GM12878 (cell line): ENCODE measurements around the gene CCR7. TPM values are rescaled to one million over a fixed set of nuclear protein-coding genes. Genes with fewer than 3 reads are reported as not detected.

ENCODE experiments used
- ATAC-seq: fragments of 200-7000 bp; cut with Tn5 transposase; 3 replicates; pipeline ENCODE4 v1.9.1; 2020; ENCODE audit warnings: mild to moderate bottlenecking, moderate library complexity
- BruUV-seq: library from RNA; stranded (reverse); fragments of 400-500 nt; replicated peaks from 2 replicates; lab custom pipeline; 2021; lab: Mats Ljungman, UMichigan
- CTCF ChIA-PET: fragments of 300-600 bp; sonication (Branson Sonifier 250); formaldehyde crosslinking; extraction: SDS; loops from one replicate; lab custom pipeline; 2021; ENCODE audit warnings: inconsistent platforms; lab: Yijun Ruan, JAX
- POLR2A ChIA-PET: fragments of 350-600 bp; formaldehyde crosslinking; extraction: SDS; loops from one replicate; lab custom pipeline; 2021; ENCODE audit warnings: inconsistent platforms; lab: Charles Lee
- RAD21 ChIA-PET: fragments of 300-600 bp; sonication (Branson Sonifier 250); formaldehyde crosslinking; loops from one replicate; lab custom pipeline; 2023; ENCODE audit warnings: antibody characterized with exemption; ENCODE audit not compliant: unreplicated experiment; lab: Charles Lee
- SMC1A ChIA-PET: fragments of 300-600 bp; sonication (Branson Sonifier 250); formaldehyde crosslinking; loops from one replicate; lab custom pipeline; 2023; ENCODE audit not compliant: unreplicated experiment, uncharacterized antibody; lab: Charles Lee
- DNase-seq: peaks from one replicate; pipeline ENCODE4 v3.0.0-alpha.2; 2011; ENCODE audit warnings: low read depth, low spot score
- FAIRE-seq: peaks from 3 replicates; lab custom pipeline; 2011; peaks lifted over from hg19 to GRCh38; lab: Jason Lieb, UNC
- H2AFZ ChIP-seq: 2 replicates; pipeline ENCODE4 v1.6.0; 2011; ENCODE audit warnings: low read depth, low read length, control low read depth; ENCODE audit not compliant: control insufficient read depth
- H3K27ac ChIP-seq: 2 replicates; pipeline ENCODE4 v1.5.1; 2011; ENCODE audit warnings: control low read depth; ENCODE audit not compliant: control insufficient read depth, insufficient read depth
- H3K27me3 ChIP-seq, 2 experiments: replicated peaks in 1 of 2; 2 replicates each; pipeline versions ENCODE4 v1.6.0 to v1.6.1; 2011; ENCODE audit warnings: low read length in 1 of 2; ENCODE audit not compliant: control insufficient read depth in 2 of 2, insufficient read depth in 2 of 2
- H3K36me3 ChIP-seq, 2 experiments: 2 replicates each; pipeline ENCODE4 v1.5.1; 2011; ENCODE audit warnings: low read length in 1 of 2; ENCODE audit not compliant: control insufficient read depth in 2 of 2, insufficient read depth in 2 of 2
- H3K4me1 ChIP-seq: 2 replicates; pipeline ENCODE4 v1.6.1; 2011; ENCODE audit warnings: mild to moderate bottlenecking, low read length, moderate library complexity, mixed read lengths; ENCODE audit not compliant: control insufficient read depth, insufficient read depth
- H3K4me2 ChIP-seq: 2 replicates; pipeline ENCODE4 v1.6.0; 2011; ENCODE audit warnings: control low read depth; ENCODE audit not compliant: control insufficient read depth, insufficient read depth
- H3K4me3 ChIP-seq: fragments of 200-600 bp; sonication (generic); 2 replicates; pipeline ENCODE4 v1.5.1; 2016
- H3K79me2 ChIP-seq: 2 replicates; pipeline ENCODE4 v1.6.0; 2011; ENCODE audit warnings: low read length; ENCODE audit not compliant: control insufficient read depth, insufficient read depth
- H3K9ac ChIP-seq: 2 replicates; pipeline ENCODE4 v1.8.0; 2011; ENCODE audit warnings: low read length, control low read depth, mixed read lengths; ENCODE audit not compliant: control insufficient read depth, insufficient read depth
- H3K9me3 ChIP-seq: replicated peaks from 3 replicates; pipeline ENCODE4 v1.5.1; 2011; ENCODE audit warnings: mild to moderate bottlenecking, low read length; ENCODE audit not compliant: control insufficient read depth, insufficient read depth
- H4K20me1 ChIP-seq: 2 replicates; pipeline ENCODE4 v1.6.0; 2011; ENCODE audit not compliant: control insufficient read depth, insufficient read depth
- ASH2L ChIP-seq: fragments of 300-600, 200-600 bp; sonication (generic); IDR thresholded peaks from 2 replicates; pipeline ENCODE4 v1.6.1; 2017; ENCODE audit warnings: low read depth, mild to moderate bottlenecking, borderline replicate concordance
- BMI1 ChIP-seq: fragments of 450-650 bp; IDR thresholded peaks from 2 replicates; pipeline ENCODE4 v1.6.1; 2016; ENCODE audit warnings: mild to moderate bottlenecking, moderate library complexity, borderline replicate concordance
- EED ChIP-seq: sonication (generic); IDR thresholded peaks from 2 replicates; pipeline ENCODE4 v1.6.1; 2016; ENCODE audit warnings: antibody characterized with exemption, low read depth
- IRF5 ChIP-seq: fragments of 450-650 bp; IDR thresholded peaks from 2 replicates; pipeline ENCODE4 v1.6.1; 2017; ENCODE audit warnings: borderline replicate concordance
- JUNB ChIP-seq: IDR thresholded peaks from 2 replicates; pipeline ENCODE4 v1.6.1; 2016; ENCODE audit warnings: antibody characterized with exemption, mild to moderate bottlenecking
- PAX5 ChIP-seq: IDR thresholded peaks from 2 replicates; pipeline ENCODE4 v1.6.1; 2011; ENCODE audit warnings: low read depth, low read length, borderline replicate concordance
- POU2F2 ChIP-seq: IDR thresholded peaks from 3 replicates; pipeline ENCODE4 v1.6.1; 2011; ENCODE audit warnings: low read depth, mild to moderate bottlenecking, low read length, borderline replicate concordance
- RELB ChIP-seq: fragments of 450-650 bp; IDR thresholded peaks from 2 replicates; pipeline ENCODE4 v1.6.1; 2017; ENCODE audit warnings: low read depth, mild to moderate bottlenecking, moderate library complexity
- ZBED1 ChIP-seq: IDR thresholded peaks from 2 replicates; pipeline ENCODE4 v1.6.1; 2016; ENCODE audit warnings: borderline replicate concordance
- ZNF207 ChIP-seq: fragments of 450-650 bp; IDR thresholded peaks from 2 replicates; pipeline ENCODE4 v1.6.1; 2014; ENCODE audit warnings: antibody characterized with exemption, mild to moderate bottlenecking, borderline replicate concordance
- WGBS: methylation state at CpG from one replicate; pipeline ENCODE4 v1.1.6; 2016; ENCODE audit warnings: low lambda C conversion rate; ENCODE audit not compliant: insufficient replicate concordance, insufficient coverage; ENCODE audit errors: missing lambda C conversion rate; 5-methylcytosine and 5-hydroxymethylcytosine counted together
- in situ Hi-C: fragments of 300-500 bp; cut with MboI; formaldehyde crosslinking; loops from 9 replicates; pipeline ENCODE4 v1.14.3; 2018; ENCODE audit warnings: mixed read lengths
- intact Hi-C: fragments of 100-400 bp; cut with micrococcal nuclease; formaldehyde crosslinking; loops from one replicate; pipeline ENCODE4 v1.14.2; 2022; ENCODE audit not compliant: unreplicated experiment
- polyA plus RNA-seq, 11 experiments: library from polyadenylated mRNA; depleted of rRNA in 4 of 11; unstranded in 6 of 11; stranded (reverse) in 5 of 11; fragments of >200 nt; fragmentation: Nextera tagmentation in 4 of 11; fragmentation: Illumina TruSeq in 1 of 11; extraction: Ambion mirVana in 4 of 11; extraction: Trizol in 1 of 11; gene quantifications; 1 replicate in 1 of 11; 2 replicates in 10 of 11; pipeline versions ENCODE4 v1.2.1 to v1.2.3, GENCODE V29; 2011 to 2016; ENCODE audit warnings: inconsistent platforms in 2 of 11, missing spikeins in 2 of 11, low read depth in 1 of 11
- total RNA-seq, 4 experiments: library from RNA; depleted of rRNA in 3 of 4; stranded (reverse); fragments of >200 nt in 3 of 4; fragmentation: Illumina TruSeq in 1 of 4; extraction: Trizol in 1 of 4; gene quantifications; 2 replicates each; pipeline versions ENCODE4 v1.2.1 to v1.2.3, GENCODE V29; 2013 to 2021
- TF ChIP-seq, protein P1 (sequence below): fragments of 450-650 bp; IDR thresholded peaks from 2 replicates; pipeline ENCODE4 v1.6.1; 2017; ENCODE audit warnings: mild to moderate bottlenecking, moderate library complexity

The CCR7 gene
- total and polyA plus RNA-seq, 10 of the 15 experiments (the other 5 are each of a cell fraction or from before 2014, with no cell fraction given) = 131 to 1,171 (median 260) TPM

- TF ChIP-seq RELB (no peak), POU2F2 (no peak; the same call in 2 of the 3 replicates), EED (peak; percentile 62; the same call in 1 of the 2 replicates), IRF5 (no peak), ZNF207 (peak; percentile 21; the same call in 1 of the 2 replicates)
Observed at GRCh38 chr17:40561871-40562611, 3.2 kb downstream of the CCR7 start (continued).

GRCh38 chr17:40561294-40561870 is 3.9 kb downstream of the CCR7 start:
- Histone ChIP-seq H3K4me3 (peak overlapping the region; percentile 93), H3K9ac (peak overlapping the region; percentile 90), H3K27me3 (no peaks in the 10 kb centered on the region), H3K4me1 (peaks cover 34% of the 10 kb centered on the region), H3K9me3 (no peaks in the 10 kb centered on the region), H4K20me1 (peaks cover 5% of the 10 kb centered on the region), H3K79me2 (peaks cover 62% of the 10 kb centered on the region), H3K27ac (peak overlapping the region; percentile 98), H3K36me3 (peaks cover 17 to 33% of the 10 kb centered on the region in 2 experiments; a peak in 3 of 4 replicates), H2AFZ (no peak overlapping the region), H3K4me2 (peak overlapping the region; percentile 83)
- ChIA-PET RAD21 (interaction anchor here (0.6 to 21.1 kb wide), 16 partner anchors 10 to 199 kb away, joined by 3 to 514 read pairs (median 10); no protein-coding TSS in a partner anchor), SMC1A (interaction anchor here (1.0 to 21.2 kb wide), 17 partner anchors 12 to 258 kb away, joined by 3 to 430 read pairs (median 8); partner anchors contain the start of gene TOP2A), CTCF (interaction anchor here (0.6 to 12.8 kb wide), 21 partner anchors 12 to 1067 kb away, joined by 3 to 318 read pairs (median 10); partner anchors contain the start of gene TOP2A), POLR2A (interaction anchor here (1.6 to 9.5 kb wide), 8 partner anchors 13 to 52 kb away, joined by 3 to 97 read pairs (median 49); no protein-coding TSS in a partner anchor)
- FAIRE-seq = no peak
- ATAC-seq = peak; percentile 13
- intact Hi-C loops = loop anchor here (1.0 to 10.0 kb wide), 4 partner anchors 21 to 163 kb away; no protein-coding TSS in a partner anchor
- in situ Hi-C loops = loop anchor here (5.0 kb wide), 1 partner anchor 41 kb away; no protein-coding TSS in a partner anchor
- no TSS peak for BruUV-seq
- DNase-seq = peak; percentile 84
- WGBS = 0% methylated on average over 3 of the region's 3 CpGs
- TF ChIP-seq BMI1 (peak; percentile 38; the same call in 1 of the 2 replicates), PAX5 (peak; percentile 54), ASH2L (no peak), ZBED1 (peak; percentile 70; the same call in 1 of the 2 replicates), JUNB (peak; percentile 88)
- TF ChIP-seq, protein P1, sequence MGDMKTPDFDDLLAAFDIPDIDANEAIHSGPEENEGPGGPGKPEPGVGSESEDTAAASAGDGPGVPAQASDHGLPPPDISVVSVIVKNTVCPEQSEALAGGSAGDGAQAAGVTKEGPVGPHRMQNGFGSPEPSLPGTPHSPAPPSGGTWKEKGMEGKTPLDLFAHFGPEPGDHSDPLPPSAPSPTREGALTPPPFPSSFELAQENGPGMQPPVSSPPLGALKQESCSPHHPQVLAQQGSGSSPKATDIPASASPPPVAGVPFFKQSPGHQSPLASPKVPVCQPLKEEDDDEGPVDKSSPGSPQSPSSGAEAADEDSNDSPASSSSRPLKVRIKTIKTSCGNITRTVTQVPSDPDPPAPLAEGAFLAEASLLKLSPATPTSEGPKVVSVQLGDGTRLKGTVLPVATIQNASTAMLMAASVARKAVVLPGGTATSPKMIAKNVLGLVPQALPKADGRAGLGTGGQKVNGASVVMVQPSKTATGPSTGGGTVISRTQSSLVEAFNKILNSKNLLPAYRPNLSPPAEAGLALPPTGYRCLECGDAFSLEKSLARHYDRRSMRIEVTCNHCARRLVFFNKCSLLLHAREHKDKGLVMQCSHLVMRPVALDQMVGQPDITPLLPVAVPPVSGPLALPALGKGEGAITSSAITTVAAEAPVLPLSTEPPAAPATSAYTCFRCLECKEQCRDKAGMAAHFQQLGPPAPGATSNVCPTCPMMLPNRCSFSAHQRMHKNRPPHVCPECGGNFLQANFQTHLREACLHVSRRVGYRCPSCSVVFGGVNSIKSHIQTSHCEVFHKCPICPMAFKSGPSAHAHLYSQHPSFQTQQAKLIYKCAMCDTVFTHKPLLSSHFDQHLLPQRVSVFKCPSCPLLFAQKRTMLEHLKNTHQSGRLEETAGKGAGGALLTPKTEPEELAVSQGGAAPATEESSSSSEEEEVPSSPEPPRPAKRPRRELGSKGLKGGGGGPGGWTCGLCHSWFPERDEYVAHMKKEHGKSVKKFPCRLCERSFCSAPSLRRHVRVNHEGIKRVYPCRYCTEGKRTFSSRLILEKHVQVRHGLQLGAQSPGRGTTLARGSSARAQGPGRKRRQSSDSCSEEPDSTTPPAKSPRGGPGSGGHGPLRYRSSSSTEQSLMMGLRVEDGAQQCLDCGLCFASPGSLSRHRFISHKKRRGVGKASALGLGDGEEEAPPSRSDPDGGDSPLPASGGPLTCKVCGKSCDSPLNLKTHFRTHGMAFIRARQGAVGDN = no peak; the same call in 1 of the 2 replicates
